Activated CD8-positive, alpha-beta memory T cell treated with anti-CD3 and anti-CD28 coated beads for 1 hour (primary cell): ENCODE data around the gene ADI1.
A peak's percentile ranks its signal among the peaks of the same experiment; 100 is the strongest.
"Not testable (repeated sequence)": the region's sequence is repeated elsewhere in the genome, so short reads cannot be mapped to it uniquely, and the experiment has no call there.

Source experiments
- DNase-seq, 2 donors: peaks; one replicate each; pipeline ENCODE4 v3.0.0-alpha.2; 2020; ENCODE audit warnings: low read depth in 1 of 2; ENCODE audit errors: extremely low read depth in 1 of 2

The ADI1 gene

DNA sequence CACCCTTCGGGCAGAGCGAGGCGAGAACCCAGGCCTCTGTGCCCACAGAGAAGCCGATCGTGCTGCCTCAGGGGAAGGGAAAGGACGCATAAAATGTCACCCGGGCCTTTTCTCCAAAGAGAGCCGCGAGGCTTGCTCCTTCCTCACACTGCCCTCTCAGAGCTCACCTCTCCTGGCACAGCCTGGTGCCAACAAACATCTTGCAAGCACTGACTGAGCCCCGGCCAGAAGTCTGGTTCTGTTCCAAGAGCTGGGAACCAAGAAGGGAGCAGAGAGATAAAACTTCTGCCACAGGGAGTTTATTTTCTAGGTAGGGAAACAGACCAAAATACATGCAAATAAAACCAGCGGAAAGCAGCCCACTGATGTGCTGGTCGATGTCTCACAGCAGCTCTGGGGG, 13.6 kb upstream of the ADI1 start:
- no peak for DNase-seq

DNA sequence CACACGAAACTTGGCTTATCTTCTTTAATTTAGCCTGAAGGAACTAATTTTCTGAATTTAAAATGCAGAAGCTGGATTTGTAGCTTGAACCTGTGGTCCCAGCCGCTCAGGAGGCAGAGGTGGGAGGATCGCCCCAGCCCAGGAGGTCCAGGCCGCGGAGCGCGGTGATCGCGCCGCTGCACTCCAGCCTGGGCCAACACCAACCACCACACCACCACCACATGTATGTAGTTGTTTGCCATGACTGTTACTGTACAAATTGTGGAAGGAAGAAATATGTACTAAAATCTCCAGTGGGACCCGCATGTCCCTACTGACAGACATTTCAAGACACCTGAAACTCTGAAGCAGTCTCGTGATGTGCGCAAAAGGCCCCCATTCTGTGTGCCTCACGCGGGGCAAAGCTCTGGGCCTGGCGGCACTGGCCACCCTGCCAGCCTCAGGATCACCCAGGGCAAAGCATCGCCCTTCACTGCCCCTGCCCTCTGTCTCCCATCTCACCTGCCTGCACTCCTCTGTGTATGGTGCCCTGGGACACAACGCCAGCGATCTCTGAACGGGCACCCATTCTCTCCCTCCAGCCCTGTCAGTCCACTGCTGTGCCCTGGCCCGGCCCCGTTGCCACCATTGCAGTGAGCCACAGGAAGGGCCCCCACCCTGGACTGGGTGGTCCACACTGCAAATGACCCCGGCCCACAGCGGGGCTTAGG, 10.1 kb upstream of the ADI1 start:
- no peak for DNase-seq

- no peak for DNase-seq
These were observed 8.8 kb upstream of the ADI1 start for GRCh38 chr2:3527886-3528785.

DNA sequence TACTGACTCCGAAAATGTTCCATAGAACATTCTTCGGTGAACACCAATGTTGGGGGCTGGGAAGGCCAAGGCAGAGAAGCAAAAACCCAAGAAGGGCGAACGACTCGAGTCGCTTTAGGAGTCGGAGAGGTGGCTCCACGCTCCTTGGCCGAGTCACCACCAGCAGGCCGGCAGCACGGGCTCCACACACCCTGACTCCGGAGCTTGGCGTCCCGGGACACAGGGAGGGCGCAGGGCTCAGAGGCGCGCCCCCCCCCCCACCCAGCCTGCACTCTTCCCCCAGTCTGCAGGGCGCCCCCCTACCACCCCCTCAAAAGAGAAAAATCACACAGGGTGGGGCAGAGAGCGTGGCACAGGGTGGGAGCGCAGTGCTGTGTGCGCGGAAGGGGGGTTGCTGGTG, 7.5 kb upstream of the ADI1 start:
- no peak for DNase-seq

DNA sequence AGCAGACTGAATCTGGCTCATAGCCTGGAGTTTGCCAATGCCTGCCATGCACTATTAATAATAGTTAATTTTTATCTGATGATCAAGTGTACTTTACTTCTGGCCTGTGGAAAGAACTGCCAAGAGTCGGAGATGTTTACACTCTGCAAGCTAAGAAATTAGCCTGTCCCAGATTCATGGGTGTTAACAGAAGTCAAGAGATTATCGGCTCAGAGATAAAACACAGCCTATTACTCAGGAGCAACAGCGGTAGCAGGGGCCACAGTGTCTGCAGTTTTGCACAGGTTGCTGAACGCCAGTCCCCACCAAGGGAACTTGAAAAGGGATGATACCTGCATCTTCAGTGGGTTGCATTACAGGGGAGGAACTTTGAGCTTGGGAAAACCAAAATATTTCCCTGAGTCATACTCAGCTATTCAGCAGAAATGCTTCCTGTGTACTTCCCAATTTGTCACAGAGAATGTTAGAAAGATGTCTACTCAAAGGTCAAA, 4.3 kb upstream of the ADI1 start:
- DNase-seq: no peak

- DNase-seq: no peak
These were observed 3.7 kb upstream of the ADI1 start for GRCh38 chr2:3522961-3523421.

GRCh38 chr2:3520591-3520990, 1.3 kb upstream of the ADI1 start:
- no peak for DNase-seq

DNA sequence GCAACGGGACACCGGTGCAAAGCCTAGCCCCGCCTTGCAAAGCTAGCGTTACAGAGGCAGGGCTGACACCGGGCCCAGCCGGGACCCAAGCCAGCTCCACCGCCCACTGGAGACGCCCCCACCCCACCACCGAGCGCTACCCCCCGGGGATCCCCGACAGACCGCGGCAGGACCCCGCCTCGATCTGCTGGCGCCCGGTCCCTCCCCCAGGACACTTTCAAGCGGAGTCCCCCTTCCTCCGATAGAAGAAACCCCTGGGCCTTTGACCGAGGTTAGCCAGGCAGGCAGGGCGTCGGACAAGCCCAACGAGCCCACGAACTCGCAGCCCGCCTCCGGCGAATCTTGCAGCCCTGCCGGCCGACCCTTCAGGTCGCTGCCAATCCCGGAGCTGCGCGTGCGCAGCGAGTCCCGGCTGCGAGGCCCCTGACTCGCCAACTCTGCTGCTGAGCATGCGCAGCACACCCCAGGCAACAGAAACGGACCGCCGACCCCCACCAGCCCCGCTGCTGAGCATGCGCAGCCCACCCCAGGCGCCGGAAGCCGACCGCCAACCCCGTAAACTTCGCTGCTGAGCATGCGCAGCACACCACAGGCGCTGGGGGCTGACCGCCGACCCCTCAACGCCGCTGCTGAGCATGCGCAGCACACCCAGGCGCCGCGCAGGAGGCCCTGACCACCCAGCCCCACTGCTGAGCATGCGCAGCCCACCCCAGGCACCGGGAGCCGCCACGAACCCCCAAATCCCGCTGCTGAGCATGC, 656 bp downstream of the ADI1 start:
- peak; percentile 98 for DNase-seq

- DNase-seq: no peak
These were observed 1.3 kb downstream of the ADI1 start for GRCh38 chr2:3517948-3518495.

- no peak for DNase-seq
These were observed 2.5 kb downstream of the ADI1 start for GRCh38 chr2:3516831-3517230.

DNA sequence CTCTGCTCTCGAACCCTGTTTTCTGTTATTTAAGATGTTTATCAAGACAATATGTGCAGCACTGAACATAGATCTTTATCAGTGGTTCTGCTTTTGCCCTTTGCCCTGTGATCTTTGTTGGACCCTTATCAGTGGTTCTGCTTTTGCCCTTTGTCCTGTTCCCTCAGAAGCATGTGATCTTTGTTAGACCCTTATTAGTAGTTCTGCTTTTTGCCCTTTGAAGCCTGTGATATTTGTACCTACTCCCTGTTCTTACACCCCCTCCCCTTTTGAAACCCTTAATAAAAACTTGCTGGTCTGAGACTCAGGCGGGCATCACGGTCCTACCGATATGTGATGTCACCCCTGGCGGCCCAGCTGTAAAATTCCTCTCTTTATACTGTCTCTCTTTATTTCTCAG, 3.9 kb downstream of the ADI1 start:
- DNase-seq: not testable (repeated sequence)

DNA sequence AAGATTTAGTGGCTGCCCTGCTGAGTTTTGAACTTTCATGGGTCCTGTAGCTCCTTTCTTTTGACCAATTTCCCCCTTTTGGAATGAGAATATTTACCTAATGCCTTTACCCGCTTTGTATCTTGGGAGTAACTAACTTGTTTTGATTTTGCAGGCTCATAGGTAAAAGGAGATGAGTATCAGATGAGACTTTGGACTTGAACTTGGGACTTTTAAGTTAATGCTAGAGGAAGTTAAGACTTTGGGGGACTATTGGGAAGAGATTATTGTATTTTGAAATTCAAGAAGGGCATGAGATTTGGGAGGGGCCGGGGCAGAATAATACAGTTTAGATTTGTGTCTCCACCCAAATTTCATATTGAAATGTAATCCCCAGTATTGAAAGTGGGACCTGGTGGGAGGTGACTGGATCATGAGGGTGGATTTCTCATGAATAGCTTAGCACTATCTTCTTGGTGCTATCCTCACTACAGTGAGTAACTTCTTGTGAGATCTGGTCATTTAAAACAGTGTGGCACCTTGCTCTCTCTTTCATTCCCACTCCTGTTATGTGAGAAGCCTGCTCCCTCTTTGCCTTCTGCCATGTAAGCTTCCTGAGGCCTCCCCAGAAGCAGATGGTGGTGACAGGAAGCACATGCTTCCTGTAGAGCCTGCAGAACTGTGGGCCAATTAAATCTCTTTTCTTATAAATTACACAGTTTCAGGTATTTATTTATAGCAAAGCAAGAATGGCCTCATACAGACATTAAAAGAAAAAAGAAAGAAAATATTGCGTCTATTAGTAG, 6.1 kb downstream of the ADI1 start:
- DNase-seq: no peak

- no peak for DNase-seq
These were observed 7.2 kb downstream of the ADI1 start for GRCh38 chr2:3512086-3512485.

- no peak for DNase-seq
These were observed 13.6 kb downstream of the ADI1 start for GRCh38 chr2:3505771-3506170.

DNA sequence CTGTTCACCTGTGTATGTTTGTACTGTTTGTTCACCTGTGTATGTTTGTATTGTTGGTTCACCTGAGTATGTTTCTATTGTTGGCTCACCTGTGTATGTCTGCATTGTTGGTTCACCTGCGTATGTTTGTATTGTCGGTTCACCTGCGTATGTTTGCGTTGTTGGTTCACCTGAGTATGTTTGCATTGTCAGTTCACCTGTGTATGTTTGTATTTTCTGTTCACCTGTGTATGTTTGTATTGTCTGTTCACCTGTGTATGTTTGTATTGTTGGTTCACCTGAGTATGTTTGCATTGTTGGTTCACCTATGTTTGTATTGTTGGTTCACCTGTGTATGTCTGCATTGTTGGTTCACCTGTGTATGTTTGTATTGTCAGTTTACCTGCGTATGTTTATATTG, 14.6 kb downstream of the ADI1 start:
- no peak for DNase-seq

GRCh38 chr2:3503483-3503882, 15.8 kb downstream of the ADI1 start:
- DNase-seq: no peak

DNA sequence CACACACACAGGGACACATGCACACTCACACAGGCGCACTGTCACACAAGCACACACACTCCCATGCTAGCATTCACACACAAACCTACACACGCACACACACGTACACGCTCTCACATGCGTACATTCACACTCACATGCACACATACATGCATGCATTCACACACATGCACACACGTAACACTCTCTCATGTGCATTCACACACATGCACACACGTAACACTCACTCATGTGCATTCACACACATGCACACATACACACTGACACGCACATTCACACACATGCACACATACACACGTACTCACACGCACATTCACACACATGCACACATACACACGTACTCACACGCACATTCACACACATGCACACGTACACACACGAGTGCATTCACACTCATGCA, 16.3 kb downstream of the ADI1 start:
- DNase-seq: no peak

DNA sequence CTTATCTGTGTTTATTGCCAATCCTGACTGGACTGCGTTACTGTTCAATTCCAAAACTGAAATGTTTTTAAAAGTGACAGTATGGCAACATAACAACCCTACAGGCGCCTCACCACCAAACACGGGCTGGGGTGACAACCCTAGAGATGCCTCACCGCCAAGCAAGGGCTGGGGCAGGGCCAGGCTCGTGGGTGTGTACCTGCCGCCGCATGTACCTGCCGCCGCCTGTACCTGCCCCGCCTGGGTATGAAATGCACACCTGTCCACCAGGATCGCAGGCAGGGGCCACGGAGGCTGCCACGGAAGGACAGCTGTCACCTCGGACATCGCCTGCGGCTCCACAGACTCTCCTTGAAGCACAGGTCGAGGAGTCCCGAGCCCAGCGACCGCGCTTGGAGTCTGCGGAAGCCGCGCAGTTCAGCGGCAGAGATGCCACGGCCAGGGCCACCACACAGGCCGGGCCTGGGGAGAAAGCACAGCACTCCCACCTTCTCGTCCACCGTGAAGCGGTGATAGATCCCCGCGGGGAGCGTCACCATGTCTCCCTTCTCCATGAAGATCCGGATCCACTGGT, 18.9 kb downstream of the ADI1 start:
- no peak for DNase-seq

DNA sequence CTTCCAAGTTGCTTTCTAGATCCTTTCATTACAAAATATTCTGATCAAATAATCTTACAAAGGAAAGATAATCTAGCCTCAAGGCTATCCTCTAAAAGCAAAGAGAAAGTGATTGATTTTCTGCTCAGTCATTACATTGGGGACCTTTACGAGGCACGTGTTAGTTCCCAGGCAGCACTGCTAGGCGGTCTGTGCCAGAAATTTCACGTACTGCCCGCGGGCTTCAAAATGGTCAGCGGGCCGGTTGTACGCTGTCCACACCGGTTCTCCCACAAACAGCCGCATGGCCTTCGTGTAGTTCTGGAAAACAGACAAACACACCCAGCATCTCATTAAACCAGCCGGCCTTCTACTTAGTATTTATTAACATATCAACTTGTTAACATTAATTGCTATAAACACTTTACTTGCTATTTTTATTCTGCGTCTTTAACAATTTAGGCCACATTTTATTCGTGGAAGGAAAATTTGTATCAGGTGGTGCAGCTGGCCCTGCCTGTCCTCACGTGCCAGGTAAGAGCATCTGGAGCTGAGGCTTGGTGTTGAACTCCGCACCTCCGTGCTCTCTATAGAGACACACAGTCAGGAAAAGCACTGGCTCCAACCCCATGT, 20.4 kb downstream of the ADI1 start:
- no peak for DNase-seq
